IMR-90 (cell line): ENCODE results near the gene TRAF6. TPM values are rescaled to one million over a fixed set of nuclear protein-coding genes. Genes with fewer than 3 reads are reported as not detected.

Source experiments
- BHLHE40 ChIP-seq: fragments of 150-350 bp; IDR thresholded peaks from 2 replicates; pipeline ENCODE4 v1.6.1; 2016; ENCODE audit warnings: mild to moderate bottlenecking, low read depth, low read length
- MXI1 ChIP-seq: IDR thresholded peaks from 2 replicates; pipeline ENCODE4 v1.6.1; 2012; ENCODE audit warnings: low read depth, mild to moderate bottlenecking, low read length, moderate library complexity, borderline replicate concordance
- polyA plus RNA-seq, 3 experiments: library from polyadenylated mRNA; depleted of rRNA; stranded (reverse); fragments of >200 nt; gene quantifications; 2 replicates each; pipeline ENCODE4 v1.2.3, GENCODE V29; 2012; ENCODE audit warnings: low replicate concordance in 1 of 3
- total RNA-seq: library from RNA; depleted of rRNA; stranded (reverse); fragments of >200 nt; gene quantifications from 2 replicates; pipeline ENCODE4 v1.2.3, GENCODE V29; 2012
- TF ChIP-seq, protein P1 (sequence below): conservative IDR thresholded peaks from 2 replicates; pipeline ENCODE4 v1.5.1; 2012; ENCODE audit warnings: mild to moderate bottlenecking, low read depth, low read length, improper control_type of control experiment

The TRAF6 gene
- total and polyA plus RNA-seq, 2 of the 4 experiments (the other 2 are of a cell fraction), result 6.0 to 17.6 TPM

DNA sequence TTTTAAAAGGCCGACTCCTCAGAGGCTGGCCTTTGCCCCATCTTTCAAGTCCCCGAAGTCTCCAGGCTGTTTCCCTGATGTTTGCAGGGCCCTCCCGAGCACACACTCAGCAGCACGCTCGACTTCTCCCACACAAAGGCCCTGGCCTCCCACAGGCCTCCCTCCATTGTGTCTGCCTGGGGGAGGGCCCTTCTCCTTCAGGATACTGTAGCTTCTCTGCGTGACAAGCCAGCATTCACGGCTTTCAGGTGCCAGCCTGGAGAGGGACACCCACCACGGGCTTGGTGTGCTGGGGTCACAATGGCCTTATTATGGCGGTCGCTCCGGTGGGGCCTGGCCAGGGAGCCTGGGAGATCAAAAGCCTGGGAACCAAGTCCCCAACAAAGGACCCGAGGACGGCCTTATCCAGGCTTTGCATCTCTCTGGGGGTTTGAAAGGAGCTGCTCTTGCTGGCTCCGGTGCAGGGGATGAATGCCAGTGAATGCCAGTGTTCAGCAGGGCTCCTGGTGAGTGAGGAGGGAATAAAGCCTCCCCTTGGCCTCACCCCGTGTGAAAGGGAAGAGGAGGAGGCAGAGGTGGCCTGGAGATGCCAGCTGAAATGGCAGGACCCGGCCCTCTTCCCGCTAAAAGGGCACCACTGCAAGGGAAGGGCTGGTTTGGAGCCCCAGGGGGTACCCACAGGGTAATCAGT, 55.0 kb downstream of the TRAF6 start (continued):
- TF ChIP-seq, protein P1, sequence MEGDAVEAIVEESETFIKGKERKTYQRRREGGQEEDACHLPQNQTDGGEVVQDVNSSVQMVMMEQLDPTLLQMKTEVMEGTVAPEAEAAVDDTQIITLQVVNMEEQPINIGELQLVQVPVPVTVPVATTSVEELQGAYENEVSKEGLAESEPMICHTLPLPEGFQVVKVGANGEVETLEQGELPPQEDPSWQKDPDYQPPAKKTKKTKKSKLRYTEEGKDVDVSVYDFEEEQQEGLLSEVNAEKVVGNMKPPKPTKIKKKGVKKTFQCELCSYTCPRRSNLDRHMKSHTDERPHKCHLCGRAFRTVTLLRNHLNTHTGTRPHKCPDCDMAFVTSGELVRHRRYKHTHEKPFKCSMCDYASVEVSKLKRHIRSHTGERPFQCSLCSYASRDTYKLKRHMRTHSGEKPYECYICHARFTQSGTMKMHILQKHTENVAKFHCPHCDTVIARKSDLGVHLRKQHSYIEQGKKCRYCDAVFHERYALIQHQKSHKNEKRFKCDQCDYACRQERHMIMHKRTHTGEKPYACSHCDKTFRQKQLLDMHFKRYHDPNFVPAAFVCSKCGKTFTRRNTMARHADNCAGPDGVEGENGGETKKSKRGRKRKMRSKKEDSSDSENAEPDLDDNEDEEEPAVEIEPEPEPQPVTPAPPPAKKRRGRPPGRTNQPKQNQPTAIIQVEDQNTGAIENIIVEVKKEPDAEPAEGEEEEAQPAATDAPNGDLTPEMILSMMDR, result no peak
- TF ChIP-seq MXI1 (no peak), BHLHE40 (no peak)
